HCT116 (cell line): ENCODE data around the gene ZFP36L2. TPM values are rescaled to one million over a fixed set of nuclear protein-coding genes. Genes with fewer than 3 reads are reported as not detected.

Experiments
- ATAC-seq: fragments of 200-7000 bp; cut with Tn5 transposase; 2 replicates; pipeline ENCODE4 v1.9.1; 2020; ENCODE audit warnings: mild to moderate bottlenecking, moderate library complexity
- BruUV-seq: library from RNA; stranded (reverse); fragments of 400-500 nt; replicated peaks from 2 replicates; lab custom pipeline; 2021; lab: Mats Ljungman, UMichigan
- CTCF ChIA-PET: fragments of 300-600 bp; sonication (Branson Sonifier 250); formaldehyde crosslinking; loops from one replicate; lab custom pipeline; 2021; ENCODE audit warnings: antibody characterized with exemption; lab: Charles Lee
- POLR2A ChIA-PET: fragments of 300-600, 350-600 bp; sonication (Branson Sonifier 250); formaldehyde crosslinking; loops from one replicate; lab custom pipeline; 2021; ENCODE audit warnings: antibody characterized with exemption; lab: Charles Lee
- RAD21 ChIA-PET, 2 experiments: fragments of 300-600 bp; sonication (Branson Sonifier 250); formaldehyde crosslinking; loops; one replicate each; lab custom pipeline; 2023; ENCODE audit warnings: low total read pairs in 2 of 2; ENCODE audit not compliant: uncharacterized antibody in 2 of 2, unreplicated experiment in 2 of 2, low non-redundant PET in 1 of 2; lab: Charles Lee
- DNase-seq: peaks from one replicate; pipeline ENCODE4 v3.0.0-alpha.2; 2010; ENCODE audit warnings: low read depth, low spot score
- H2AFZ ChIP-seq: fragments of 200-600 bp; shearing (Covaris generic), sonication (generic); 2 replicates; pipeline ENCODE4 v1.6.1; 2017; ENCODE audit warnings: low read depth, mixed run types, mixed read lengths, antibody characterized with exemption, low read length; ENCODE audit not compliant: poor library complexity, severe bottlenecking
- H3K27ac ChIP-seq: 2 replicates; pipeline ENCODE4 v1.5.1; 2012; ENCODE audit warnings: low read depth, low read length
- H3K27me3 ChIP-seq: fragments of 200-600 bp; sonication (generic); 2 replicates; pipeline ENCODE4 v1.6.1; 2016; ENCODE audit warnings: mixed run types, low read length, mixed read lengths; ENCODE audit not compliant: insufficient read depth
- H3K36me3 ChIP-seq, 2 experiments: fragments of 200-500 bp in 1 of 2; fragments of 200-600 bp in 1 of 2; sonication (Bioruptor generic) in 1 of 2; sonication (generic) in 1 of 2; 2 replicates each; pipeline versions ENCODE4 v1.5.1 to v1.6.1; 2014 to 2016; ENCODE audit warnings: low read length in 2 of 2, inconsistent platforms in 1 of 2, mixed read lengths in 1 of 2, mixed run types in 1 of 2; ENCODE audit not compliant: insufficient read depth in 2 of 2, control insufficient read depth in 1 of 2
- H3K4me1 ChIP-seq, 2 experiments: fragments of 200-600 bp in 1 of 2; sonication (generic) in 1 of 2; 2 replicates each; pipeline versions ENCODE4 v1.5.1 to v1.6.1; 2012 to 2017; ENCODE audit warnings: low read length in 2 of 2, inconsistent platforms in 1 of 2, mild to moderate bottlenecking in 1 of 2, mixed read lengths in 1 of 2, mixed run types in 1 of 2, moderate library complexity in 1 of 2; ENCODE audit not compliant: insufficient read depth in 2 of 2, control insufficient read depth in 1 of 2
- H3K4me2 ChIP-seq: fragments of 200-600 bp; sonication (generic); 2 replicates; pipeline ENCODE4 v1.6.1; 2017; ENCODE audit warnings: mixed run types, low read length, mixed read lengths
- H3K4me3 ChIP-seq, 2 experiments: fragments of 200-600 bp in 1 of 2; sonication (generic) in 1 of 2; replicated peaks in 1 of 2; 2 replicates each; pipeline ENCODE4 v1.5.1; 2011 to 2016; ENCODE audit warnings: low read length in 2 of 2, control low read depth in 1 of 2, low read depth in 1 of 2, mild to moderate bottlenecking in 1 of 2, mixed read lengths in 1 of 2, mixed run types in 1 of 2
- H3K79me2 ChIP-seq: fragments of 200-600 bp; sonication (generic); 2 replicates; pipeline ENCODE4 v1.6.1; 2017; ENCODE audit warnings: mild to moderate bottlenecking, mixed run types, low read length, moderate library complexity, mixed read lengths; ENCODE audit not compliant: insufficient read depth
- H3K9ac ChIP-seq: fragments of 200-600 bp; sonication (generic); 2 replicates; pipeline ENCODE4 v1.6.1; 2016; ENCODE audit warnings: low read length, mixed read lengths
- H3K9me2 ChIP-seq: fragments of 200-600 bp; sonication (generic), shearing (Covaris generic); 2 replicates; pipeline ENCODE4 v1.6.1; 2017; ENCODE audit warnings: mixed run types, mild to moderate bottlenecking, moderate library complexity; ENCODE audit not compliant: insufficient read depth
- H3K9me3 ChIP-seq, 2 experiments: fragments of 200-500 bp in 1 of 2; fragments of 200-600 bp in 1 of 2; sonication (Bioruptor generic) in 1 of 2; sonication (generic) in 1 of 2; 2 replicates each; pipeline ENCODE4 v1.6.1; 2014 to 2017; ENCODE audit warnings: low read length in 2 of 2, mixed read lengths in 2 of 2, inconsistent platforms in 1 of 2, low read depth in 1 of 2, mild to moderate bottlenecking in 1 of 2, mixed run types in 1 of 2, moderate library complexity in 1 of 2; ENCODE audit not compliant: control insufficient read depth in 1 of 2, insufficient read depth in 1 of 2
- H4K20me1 ChIP-seq: fragments of 200-600 bp; sonication (generic), shearing (Covaris generic); 2 replicates; pipeline ENCODE4 v1.6.1; 2017; ENCODE audit warnings: mixed run types, mild to moderate bottlenecking, moderate library complexity; ENCODE audit not compliant: insufficient read depth
- CBX3 ChIP-seq: IDR thresholded peaks from 2 replicates; pipeline ENCODE4 v1.6.1; 2012; ENCODE audit warnings: low read depth
- CEBPB ChIP-seq: IDR thresholded peaks from 2 replicates; pipeline ENCODE4 v1.6.1; 2012; ENCODE audit warnings: low read depth
- EGR1 ChIP-seq: IDR thresholded peaks from 2 replicates; pipeline ENCODE4 v1.6.1; 2012; ENCODE audit warnings: low read depth
- EZH2phosphoT487 ChIP-seq: fragments of 200-600 bp; IDR thresholded peaks from 2 replicates; pipeline ENCODE4 v1.6.1; 2018; ENCODE audit warnings: antibody characterized with exemption, borderline replicate concordance
- FOSL1 ChIP-seq: IDR thresholded peaks from 2 replicates; pipeline ENCODE4 v1.6.1; 2012; ENCODE audit warnings: low read depth
- POLR2A ChIP-seq: IDR thresholded peaks from 2 replicates; pipeline ENCODE4 v1.7.0; 2011; ENCODE audit warnings: borderline replicate concordance; ENCODE audit not compliant: insufficient read depth, insufficient read length; ENCODE audit errors: extremely low read depth
- POLR2AphosphoS5 ChIP-seq: IDR thresholded peaks from 2 replicates; pipeline ENCODE4 v1.6.1; 2011; ENCODE audit warnings: mild to moderate bottlenecking, low read depth, low read length, moderate library complexity
- SIN3A ChIP-seq: IDR thresholded peaks from 2 replicates; pipeline ENCODE4 v1.6.1; 2012; ENCODE audit warnings: low read depth
- TCF7L2 ChIP-seq: IDR thresholded peaks from 2 replicates; pipeline ENCODE4 v1.7.0; 2011; ENCODE audit warnings: borderline replicate concordance, inconsistent platforms; ENCODE audit not compliant: insufficient read depth, insufficient read length; ENCODE audit errors: extremely low read depth
- YY1 ChIP-seq: IDR thresholded peaks from 2 replicates; pipeline ENCODE4 v1.6.1; 2011; ENCODE audit warnings: low read length, low read depth, moderate library complexity, mild to moderate bottlenecking; ENCODE audit not compliant: insufficient replicate concordance; ENCODE audit errors: extremely low read depth
- ZBTB33 ChIP-seq: IDR thresholded peaks from 2 replicates; pipeline ENCODE4 v1.6.1; 2011; ENCODE audit warnings: mild to moderate bottlenecking, low read length, moderate library complexity; ENCODE audit not compliant: insufficient replicate concordance; ENCODE audit errors: extremely low read depth
- ZFX ChIP-seq: fragments of 450-650 bp; IDR thresholded peaks from 2 replicates; pipeline ENCODE4 v1.6.1; 2017
- ZNF274 ChIP-seq: fragments of 200-500 bp; sonication (Bioruptor generic); IDR thresholded peaks from 2 replicates; pipeline ENCODE4 v1.6.1; 2014; ENCODE audit warnings: mild to moderate bottlenecking, low read depth, low read length, inconsistent platforms
- intact Hi-C: fragments of 100-400 bp; cut with micrococcal nuclease; formaldehyde crosslinking; loops from 2 replicates; pipeline ENCODE4 v1.10.0; 2022
- total RNA-seq: library from RNA; stranded (reverse); gene quantifications from one replicate; pipeline ENCODE4 v1.2.1, GENCODE V29; 2021; ENCODE audit not compliant: unreplicated experiment
- TF ChIP-seq, protein P1 (sequence below): IDR thresholded peaks from 2 replicates; pipeline ENCODE4 v1.6.1; 2012
- TF ChIP-seq, protein P2 (sequence below): IDR thresholded peaks from 2 replicates; pipeline ENCODE4 v1.6.1; 2012

Gene ZFP36L2
- total RNA-seq, 1 experiment from 2014 or later, result 30.3 TPM

GRCh38 chr2:43238813-43239212 lies 12.4 kb upstream of the ZFP36L2 start:
- no peak for DNase-seq
- Histone ChIP-seq H3K9me3 (no peaks in the 10 kb centered on the region), H2AFZ (no peak overlapping the region), H3K79me2 (no peaks in the 10 kb centered on the region), H3K4me1 (peaks cover 0 to 2% of the 10 kb centered on the region in 2 experiments; a peak in 1 of 4 replicates), H3K36me3 (no peaks in the 10 kb centered on the region), H3K4me3 (no peak overlapping the region), H3K27me3 (no peaks in the 10 kb centered on the region), H4K20me1 (no peaks in the 10 kb centered on the region), H3K9ac (no peak overlapping the region), H3K4me2 (no peak overlapping the region), H3K27ac (no peak overlapping the region), H3K9me2 (no peaks in the 10 kb centered on the region)
- TF ChIP-seq, protein P1, sequence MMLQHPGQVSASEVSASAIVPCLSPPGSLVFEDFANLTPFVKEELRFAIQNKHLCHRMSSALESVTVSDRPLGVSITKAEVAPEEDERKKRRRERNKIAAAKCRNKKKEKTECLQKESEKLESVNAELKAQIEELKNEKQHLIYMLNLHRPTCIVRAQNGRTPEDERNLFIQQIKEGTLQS, result no peak
- TF ChIP-seq TCF7L2 (no peak), POLR2A (no peak), YY1 (no peak), FOSL1 (no peak), POLR2AphosphoS5 (no peak), CEBPB (no peak), SIN3A (no peak), EZH2phosphoT487 (no peak), EGR1 (no peak), ZFX (no peak), ZNF274 (no peak), CBX3 (no peak), ZBTB33 (no peak)
- TF ChIP-seq, protein P2, sequence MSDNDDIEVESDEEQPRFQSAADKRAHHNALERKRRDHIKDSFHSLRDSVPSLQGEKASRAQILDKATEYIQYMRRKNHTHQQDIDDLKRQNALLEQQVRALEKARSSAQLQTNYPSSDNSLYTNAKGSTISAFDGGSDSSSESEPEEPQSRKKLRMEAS, result no peak
- no peak for ATAC-seq
- no TSS peak for BruUV-seq
- ChIA-PET RAD21 (no interaction called here), CTCF (no interaction called here), POLR2A (no interaction called here)
- intact Hi-C loops, result no loop called here
